HG03575 (cell line): ENCODE data around the gene SCGB3A2.

ENCODE experiments used
- ATAC-seq: cut with Tn5 transposase; IDR thresholded peaks from one replicate; pipeline ENCODE4 v1.9.1; 2021; ENCODE audit not compliant: unreplicated experiment, insufficient number of reproducible peaks, low FRiP score; ENCODE audit errors: extremely low read depth

The SCGB3A2 gene

GRCh38 chr5:147895864-147896263, 17.4 kb downstream of the SCGB3A2 start:
- no peak for ATAC-seq

- no peak for ATAC-seq
These were observed 20.4 kb downstream of the SCGB3A2 start for GRCh38 chr5:147898875-147899401.

- no peak for ATAC-seq
These were observed 23.1 kb downstream of the SCGB3A2 start for GRCh38 chr5:147901599-147902039.

- no peak for ATAC-seq
These were observed 24.2 kb downstream of the SCGB3A2 start for GRCh38 chr5:147902609-147903115.

GRCh38 chr5:147904110-147904509, 25.6 kb downstream of the SCGB3A2 start:
- ATAC-seq = no peak

GRCh38 chr5:147906326-147907095, 28.0 kb downstream of the SCGB3A2 start, which contains the start of gene C5orf46:
C5orf46 (minus strand) TSS chr5:147906538; CDS start chr5:147906501, 37 bp downstream.
- ATAC-seq = no peak

GRCh38 chr5:147911427-147911826, 32.9 kb downstream of the SCGB3A2 start:
- no peak for ATAC-seq

GRCh38 chr5:147912011-147912410, 33.5 kb downstream of the SCGB3A2 start:
- ATAC-seq = no peak

- ATAC-seq = no peak
These were observed 35.3 kb downstream of the SCGB3A2 start for GRCh38 chr5:147913786-147914185.

GRCh38 chr5:147918101-147918685, 39.7 kb downstream of the SCGB3A2 start:
- ATAC-seq = no peak

- no peak for ATAC-seq
These were observed 40.4 kb downstream of the SCGB3A2 start for GRCh38 chr5:147918899-147919298.

- no peak for ATAC-seq
These were observed 42.0 kb downstream of the SCGB3A2 start for GRCh38 chr5:147920420-147921030.

GRCh38 chr5:147921136-147921535, 42.6 kb downstream of the SCGB3A2 start:
- no peak for ATAC-seq

GRCh38 chr5:147925020-147925419, 46.5 kb downstream of the SCGB3A2 start:
- ATAC-seq = no peak

GRCh38 chr5:147927901-147928300, 49.4 kb downstream of the SCGB3A2 start:
- no peak for ATAC-seq

- peak; percentile 70 for ATAC-seq
These were observed 52.3 kb downstream of the SCGB3A2 start for GRCh38 chr5:147930769-147931168.
